DND-41 (cell line): Measurements from ENCODE around the gene PDCD1LG2.

ENCODE experiments used
- ATAC-seq: fragments of 200-7000 bp; cut with Tn5 transposase; 3 replicates; pipeline ENCODE4 v1.9.1; 2021; ENCODE audit warnings: low read depth; ENCODE audit not compliant: insufficient read depth
- DNase-seq: peaks from one replicate; pipeline ENCODE4 v3.0.0-alpha.2; 2020
- H2AFZ ChIP-seq: 2 replicates; pipeline ENCODE4 v1.6.0; 2012; ENCODE audit warnings: low read depth, low read length
- H3K27ac ChIP-seq: 2 replicates; pipeline ENCODE4 v1.5.1; 2012; ENCODE audit warnings: low read length, inconsistent platforms
- H3K27me3 ChIP-seq: fragments of 200-600 bp; sonication (generic); 2 replicates; pipeline ENCODE4 v1.6.0; 2012; ENCODE audit warnings: low read length, mild to moderate bottlenecking, inconsistent platforms; ENCODE audit not compliant: insufficient read depth, poor library complexity
- H3K36me3 ChIP-seq: 2 replicates; pipeline ENCODE4 v1.5.1; 2012; ENCODE audit warnings: low read length, inconsistent platforms; ENCODE audit not compliant: insufficient read depth
- H3K4me1 ChIP-seq: 2 replicates; pipeline ENCODE4 v1.5.1; 2012; ENCODE audit warnings: mild to moderate bottlenecking, low read length; ENCODE audit not compliant: insufficient read depth
- H3K4me2 ChIP-seq: 2 replicates; pipeline ENCODE4 v1.6.0; 2012; ENCODE audit warnings: mild to moderate bottlenecking, moderate library complexity, low read length, inconsistent platforms; ENCODE audit not compliant: insufficient read depth
- H3K4me3 ChIP-seq, 2 experiments: fragments of 200-600 bp in 1 of 2; shearing (Covaris generic) in 1 of 2; 2 replicates each; pipeline ENCODE4 v1.5.1; 2012 to 2016; ENCODE audit warnings: inconsistent platforms in 2 of 2, low read length in 2 of 2, mild to moderate bottlenecking in 2 of 2, low read depth in 1 of 2, moderate library complexity in 1 of 2
- H3K79me2 ChIP-seq: 2 replicates; pipeline ENCODE4 v1.6.0; 2012; ENCODE audit warnings: low read length, inconsistent platforms; ENCODE audit not compliant: insufficient read depth
- H3K9ac ChIP-seq: 2 replicates; pipeline ENCODE4 v1.6.0; 2012; ENCODE audit warnings: low read depth, mild to moderate bottlenecking, inconsistent platforms, low read length, moderate library complexity
- H3K9me3 ChIP-seq: 2 replicates; pipeline ENCODE4 v1.5.1; 2012; ENCODE audit warnings: low read length, moderate library complexity, mild to moderate bottlenecking, inconsistent platforms; ENCODE audit not compliant: insufficient read depth, severe bottlenecking
- H4K20me1 ChIP-seq: 2 replicates; pipeline ENCODE4 v1.6.0; 2012; ENCODE audit warnings: low read length; ENCODE audit not compliant: insufficient read depth
- CTCF ChIP-seq: IDR thresholded peaks from 2 replicates; pipeline ENCODE4 v1.5.1; 2012; ENCODE audit warnings: borderline replicate concordance, low read length, moderate library complexity, mild to moderate bottlenecking; ENCODE audit not compliant: poor library complexity, severe bottlenecking; ENCODE audit errors: extremely low read depth
- EZH2 ChIP-seq: IDR thresholded peaks from 3 replicates; pipeline ENCODE4 v1.6.1; 2012; ENCODE audit warnings: borderline replicate concordance, low read depth, mild to moderate bottlenecking, moderate library complexity, low read length, inconsistent platforms; ENCODE audit not compliant: severe bottlenecking

The PDCD1LG2 gene

GRCh38 chr9:5486988-5487387 lies 23.3 kb upstream of the PDCD1LG2 start:
- H3K36me3 ChIP-seq = no peaks in the 10 kb centered on the region
- no peak overlapping the region for H3K27ac ChIP-seq
- no peak overlapping the region for H2AFZ ChIP-seq
- DNase-seq (no peak), ATAC-seq (no peak)
- no peaks in the 10 kb centered on the region for H3K27me3 ChIP-seq
- no peaks in the 10 kb centered on the region for H3K9me3 ChIP-seq
- no peaks in the 10 kb centered on the region for H4K20me1 ChIP-seq
- H3K4me1 ChIP-seq = no peaks in the 10 kb centered on the region
- no peak overlapping the region for H3K4me3 ChIP-seq
- no peak overlapping the region for H3K9ac ChIP-seq
- H3K79me2 ChIP-seq = no peaks in the 10 kb centered on the region
- TF ChIP-seq CTCF (no peak), EZH2 (no peak)
- no peak overlapping the region for H3K4me2 ChIP-seq

DNA sequence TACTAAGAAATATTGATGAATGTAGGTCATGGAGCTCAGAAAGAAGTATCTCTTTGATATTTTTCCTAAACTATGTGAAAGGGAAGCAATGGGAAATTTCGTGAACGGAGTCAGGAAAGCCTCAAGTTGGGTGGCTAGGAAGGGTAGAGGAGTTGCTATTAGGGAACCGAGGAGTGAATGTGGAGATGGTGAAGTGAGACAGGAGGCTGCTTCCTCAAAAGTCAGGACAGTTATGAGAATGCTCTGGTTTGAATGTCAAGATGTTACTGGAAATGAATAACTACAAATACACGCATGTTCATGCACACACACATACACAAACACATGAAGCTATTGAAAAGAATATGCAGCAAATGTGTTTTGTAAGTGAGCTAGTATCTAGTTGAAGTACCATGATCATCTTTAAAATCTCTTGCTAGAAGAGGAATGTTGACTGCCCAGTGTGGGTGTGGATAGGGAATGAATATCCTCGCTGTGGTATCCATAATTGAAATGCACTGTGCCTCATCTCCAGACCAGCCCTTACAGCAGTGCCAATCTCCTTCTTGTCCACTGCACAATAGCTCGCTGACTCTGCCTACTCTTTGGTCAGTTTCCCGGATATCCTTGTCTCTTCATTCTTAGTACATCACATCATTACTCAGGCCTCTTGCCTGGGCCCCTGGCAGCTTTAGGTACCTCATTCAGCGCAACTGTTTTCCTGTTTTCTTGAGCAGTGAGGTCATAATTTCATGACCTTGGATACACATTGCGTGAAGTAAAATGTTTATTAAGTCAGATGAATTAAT lies 21.9 kb upstream of the PDCD1LG2 start:
- H4K20me1 ChIP-seq = no peaks in the 10 kb centered on the region
- H3K4me3 ChIP-seq = no peak overlapping the region
- H3K9me3 ChIP-seq = no peaks in the 10 kb centered on the region
- H3K27me3 ChIP-seq = no peaks in the 10 kb centered on the region
- H3K27ac ChIP-seq = no peak overlapping the region
- H3K4me2 ChIP-seq = no peak overlapping the region
- DNase-seq (no peak), ATAC-seq (no peak)
- no peak overlapping the region for H2AFZ ChIP-seq
- H3K36me3 ChIP-seq = no peaks in the 10 kb centered on the region
- no peaks in the 10 kb centered on the region for H3K4me1 ChIP-seq
- TF ChIP-seq EZH2 (no peak), CTCF (no peak)
- H3K79me2 ChIP-seq = no peaks in the 10 kb centered on the region
- H3K9ac ChIP-seq = no peak overlapping the region

GRCh38 chr9:5489630-5490490 lies 20.5 kb upstream of the PDCD1LG2 start:
- Histone ChIP-seq H2AFZ (no peak overlapping the region), H4K20me1 (no peaks in the 10 kb centered on the region), H3K27ac (no peak overlapping the region), H3K4me3 (no peak overlapping the region), H3K27me3 (no peaks in the 10 kb centered on the region), H3K9me3 (no peaks in the 10 kb centered on the region), H3K4me1 (no peaks in the 10 kb centered on the region), H3K36me3 (no peaks in the 10 kb centered on the region), H3K4me2 (no peak overlapping the region), H3K9ac (no peak overlapping the region), H3K79me2 (no peaks in the 10 kb centered on the region)
- ATAC-seq (no peak), DNase-seq (no peak)
- TF ChIP-seq EZH2 = no peak
- no peak for TF ChIP-seq CTCF
